Gastrocnemius medialis (tissue), 4 donors: ENCODE data around the gene PTPRE. TPM values are rescaled to one million over a fixed set of nuclear protein-coding genes. Genes with fewer than 3 reads are reported as not detected.
A peak's percentile ranks its signal among the peaks of the same experiment; 100 is the strongest.

Source experiments
- ATAC-seq, 2 donors: fragments of 150-250 bp; one replicate each; pipeline ENCODE4 v1.9.1; 2016
- DNase-seq, 2 donors: peaks; one replicate each; pipeline ENCODE4 v3.0.0-alpha.2; 2019
- H3K27ac ChIP-seq, 4 donors: fragments of 200-600 bp; sonication (generic); 1 replicate in 1 of 4; 2 replicates in 3 of 4; pipeline ENCODE4 v1.5.1; 2016 to 2018; ENCODE audit warnings: mild to moderate bottlenecking in 2 of 4, moderate library complexity in 1 of 4
- H3K27me3 ChIP-seq, 3 donors: fragments of 200-600 bp; sonication (generic) in 2 of 3; 1 replicate in 1 of 3; 2 replicates in 2 of 3; pipeline versions ENCODE4 v1.5.1 to v1.6.0; 2016 to 2019; ENCODE audit warnings: mild to moderate bottlenecking in 1 of 3, moderate library complexity in 1 of 3
- H3K36me3 ChIP-seq, 2 donors: fragments of 200-600 bp; sonication (generic) in 1 of 2; one replicate each; pipeline ENCODE4 v1.5.1; 2017 to 2018
- H3K4me1 ChIP-seq, 2 donors: fragments of 200-600 bp; sonication (generic) in 1 of 2; one replicate each; pipeline ENCODE4 v1.5.1; 2016 to 2017; ENCODE audit warnings: mild to moderate bottlenecking in 2 of 2
- H3K4me3 ChIP-seq, 4 donors: fragments of 200-600 bp; sonication (generic) in 3 of 4; 1 replicate in 1 of 4; 2 replicates in 3 of 4; pipeline ENCODE4 v1.5.1; 2016 to 2019; ENCODE audit warnings: mild to moderate bottlenecking in 2 of 4
- H3K9me3 ChIP-seq, 3 donors: fragments of 200-600 bp; sonication (generic) in 2 of 3; 1 replicate in 1 of 3; 2 replicates in 2 of 3; pipeline ENCODE4 v1.5.1; 2016 to 2019
- POLR2A ChIP-seq, 2 donors: fragments of 450-650 bp; IDR thresholded peaks; one replicate each; pipeline ENCODE4 v1.6.1; 2017; ENCODE audit warnings: antibody characterized with exemption in 2 of 2, mild to moderate bottlenecking in 2 of 2, moderate library complexity in 2 of 2
- in situ Hi-C, 4 donors: fragments of 200-750 bp; cut with MboI; loops; one replicate each; pipeline versions ENCODE4 v1.15.0 to v1.8.0; 2017; ENCODE audit warnings: low sequenced_read_pairs in 4 of 4
- intact Hi-C: fragments of 100-400 bp; cut with DNase I; formaldehyde crosslinking; loops from one replicate; pipeline ENCODE4 v1.15.1; 2023; ENCODE audit warnings: low total_unique reads
- total RNA-seq, 4 donors: library from RNA; depleted of rRNA; stranded (reverse); fragments of >200 nt; gene quantifications; one replicate each; pipeline versions ENCODE4 v1.1.0 to v1.2.3, GENCODE V29; 2016
- TF ChIP-seq, protein P1 (sequence below), 5 experiments: fragments of 450-650 bp in 3 of 5; fragments of 200-600 bp in 2 of 5; sonication (generic) in 2 of 5; IDR thresholded peaks in 4 of 5; conservative IDR thresholded peaks in 1 of 5; 1 replicate in 4 of 5; 2 replicates in 1 of 5; pipeline ENCODE4 v1.5.1; 2016 to 2019; ENCODE audit warnings: antibody characterized with exemption in 5 of 5, mild to moderate bottlenecking in 3 of 5, moderate library complexity in 3 of 5

The PTPRE gene
- total RNA-seq, 4 donors from 2014 or later: 0.97 to 2.2 (median 1.6) TPM

GRCh38 chr10:128068398-128069285 is 161.7 kb downstream of the PTPRE start:
- in situ Hi-C loops: no loop called here
- ATAC-seq: no peak
- DNase-seq: no peak
- Histone ChIP-seq H3K9me3 (no peaks in the 10 kb centered on the region), H3K4me3 (no peak overlapping the region), H3K36me3 (no peaks in the 10 kb centered on the region), H3K27ac (no peak overlapping the region), H3K27me3 (no peaks in the 10 kb centered on the region), H3K4me1 (peaks cover 0 to 6% of the 10 kb centered on the region in 2 donors)
- intact Hi-C loops: loop anchor here (1.0 kb wide), 2 partner anchors 57 to 161 kb away; partner anchors contain the start of gene PTPRE
- TF ChIP-seq, protein P1, sequence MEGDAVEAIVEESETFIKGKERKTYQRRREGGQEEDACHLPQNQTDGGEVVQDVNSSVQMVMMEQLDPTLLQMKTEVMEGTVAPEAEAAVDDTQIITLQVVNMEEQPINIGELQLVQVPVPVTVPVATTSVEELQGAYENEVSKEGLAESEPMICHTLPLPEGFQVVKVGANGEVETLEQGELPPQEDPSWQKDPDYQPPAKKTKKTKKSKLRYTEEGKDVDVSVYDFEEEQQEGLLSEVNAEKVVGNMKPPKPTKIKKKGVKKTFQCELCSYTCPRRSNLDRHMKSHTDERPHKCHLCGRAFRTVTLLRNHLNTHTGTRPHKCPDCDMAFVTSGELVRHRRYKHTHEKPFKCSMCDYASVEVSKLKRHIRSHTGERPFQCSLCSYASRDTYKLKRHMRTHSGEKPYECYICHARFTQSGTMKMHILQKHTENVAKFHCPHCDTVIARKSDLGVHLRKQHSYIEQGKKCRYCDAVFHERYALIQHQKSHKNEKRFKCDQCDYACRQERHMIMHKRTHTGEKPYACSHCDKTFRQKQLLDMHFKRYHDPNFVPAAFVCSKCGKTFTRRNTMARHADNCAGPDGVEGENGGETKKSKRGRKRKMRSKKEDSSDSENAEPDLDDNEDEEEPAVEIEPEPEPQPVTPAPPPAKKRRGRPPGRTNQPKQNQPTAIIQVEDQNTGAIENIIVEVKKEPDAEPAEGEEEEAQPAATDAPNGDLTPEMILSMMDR (IDR thresholded peaks at IDR 0.05 in 4 of 5, conservative IDR thresholded peaks at IDR 0.05 in 1 of 5): no peak
- no peak for TF ChIP-seq POLR2A (IDR thresholded peaks at IDR 0.05)

DNA sequence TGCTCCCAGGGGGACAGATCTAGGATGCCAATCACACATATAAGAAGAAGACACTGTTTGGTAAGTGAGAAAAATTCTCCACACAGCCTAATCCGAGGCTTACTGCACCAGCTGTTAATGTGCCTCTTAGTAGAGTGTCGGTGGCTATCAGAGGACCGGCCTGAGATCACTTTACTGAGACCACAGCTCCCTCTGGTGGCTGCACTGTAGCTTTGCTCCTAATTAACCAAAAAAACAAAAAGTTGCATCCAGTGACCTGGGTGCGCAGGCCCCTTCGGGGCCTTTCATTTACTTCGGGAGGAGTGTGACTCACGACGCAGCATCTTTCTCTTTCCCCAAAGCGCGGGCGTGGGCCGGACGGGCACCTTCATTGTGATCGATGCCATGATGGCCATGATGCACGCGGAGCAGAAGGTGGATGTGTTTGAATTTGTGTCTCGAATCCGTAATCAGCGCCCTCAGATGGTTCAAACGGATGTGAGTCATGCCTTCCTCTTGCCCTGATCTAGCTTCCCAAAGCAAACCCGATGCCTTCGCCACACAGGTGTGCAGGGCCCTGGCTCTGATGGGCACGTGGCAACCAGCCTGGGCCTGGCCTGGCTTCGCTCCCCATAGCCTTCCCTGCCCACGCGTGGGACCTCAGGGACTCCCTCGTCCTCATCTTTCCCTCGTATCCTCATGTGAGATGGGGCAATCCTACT is 162.6 kb downstream of the PTPRE start:
- intact Hi-C loops: loop anchor here (1.0 to 5.0 kb wide), 3 partner anchors 37 to 162 kb away; partner anchors contain the start of gene PTPRE
- Histone ChIP-seq H3K9me3 (no peaks in the 10 kb centered on the region), H3K27ac (no peak overlapping the region), H3K4me1 (no peaks in the 10 kb centered on the region), H3K36me3 (no peaks in the 10 kb centered on the region), H3K27me3 (no peaks in the 10 kb centered on the region), H3K4me3 (no peak overlapping the region)
- in situ Hi-C loops: no loop called here
- DNase-seq (peak; percentile 36 to 54), ATAC-seq (peak; percentile 64 to 72)
- TF ChIP-seq, protein P1 (IDR thresholded peaks at IDR 0.05 in 4 of 5, conservative IDR thresholded peaks at IDR 0.05 in 1 of 5): peak; percentile 50 to 85 (median 70)
- no peak for TF ChIP-seq POLR2A (IDR thresholded peaks at IDR 0.05)

- intact Hi-C loops: loop anchor here (5.0 kb wide), 1 partner anchor 38 kb away; no protein-coding TSS in a partner anchor
- Histone ChIP-seq H3K4me3 (no peak overlapping the region), H3K4me1 (no peaks in the 10 kb centered on the region), H3K9me3 (no peaks in the 10 kb centered on the region), H3K27me3 (no peaks in the 10 kb centered on the region), H3K36me3 (no peaks in the 10 kb centered on the region), H3K27ac (no peak overlapping the region)
- ATAC-seq (no peak), DNase-seq (no peak)
- TF ChIP-seq, protein P1 (IDR thresholded peaks at IDR 0.05 in 4 of 5, conservative IDR thresholded peaks at IDR 0.05 in 1 of 5): no peak
- TF ChIP-seq POLR2A (IDR thresholded peaks at IDR 0.05): no peak
- in situ Hi-C loops: no loop called here
Observed at GRCh38 chr10:128070161-128070560, 163.3 kb downstream of the PTPRE start.

DNA sequence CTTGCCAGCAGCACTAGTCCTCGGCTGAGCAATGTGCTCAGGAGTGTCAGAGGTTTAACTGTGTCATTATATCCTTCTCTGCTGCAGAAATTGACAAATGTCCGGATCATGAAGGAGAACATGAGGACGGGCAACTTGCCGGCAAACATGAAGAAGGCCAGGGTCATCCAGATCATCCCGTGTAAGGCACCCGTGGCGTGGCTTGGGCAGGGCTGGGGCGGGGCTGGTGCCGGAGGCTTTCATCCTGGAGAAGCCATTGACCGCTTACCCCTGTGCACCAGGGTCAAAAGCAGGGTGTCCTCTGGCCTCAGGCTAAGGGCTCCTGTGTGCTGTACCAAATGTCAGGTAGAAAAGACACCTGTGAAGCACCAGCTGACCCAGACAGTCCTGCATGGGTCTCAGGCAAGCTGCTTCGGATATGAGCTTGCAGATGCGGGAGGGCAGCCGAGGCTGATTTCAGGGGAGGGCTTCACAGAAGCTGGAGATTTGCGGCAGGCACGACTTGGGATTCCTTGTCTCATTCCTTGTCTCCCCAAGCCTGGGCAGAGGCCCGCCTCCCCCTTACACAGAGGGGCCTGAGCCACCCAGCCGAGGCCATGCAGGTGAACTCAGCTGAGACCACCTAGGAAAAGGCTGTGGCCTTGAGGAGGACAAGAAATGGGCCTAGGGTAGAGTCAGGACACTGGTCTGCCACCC is 164.0 kb downstream of the PTPRE start:
- H3K4me3 ChIP-seq: no peak overlapping the region
- ATAC-seq (no peak), DNase-seq (no peak)
- no peaks in the 10 kb centered on the region for H3K9me3 ChIP-seq
- intact Hi-C loops (loop anchor here (5.0 kb wide), 1 partner anchor 39 kb away; no protein-coding TSS in a partner anchor), in situ Hi-C loops (no loop called here)
- TF ChIP-seq POLR2A (IDR thresholded peaks at IDR 0.05): no peak
- TF ChIP-seq, protein P1 (IDR thresholded peaks at IDR 0.05 in 4 of 5, conservative IDR thresholded peaks at IDR 0.05 in 1 of 5): no peak
- H3K27ac ChIP-seq: no peak overlapping the region
- no peaks in the 10 kb centered on the region for H3K36me3 ChIP-seq
- no peaks in the 10 kb centered on the region for H3K4me1 ChIP-seq
- H3K27me3 ChIP-seq: no peaks in the 10 kb centered on the region
